ENCODE data around the gene NLRP6. TPM values are rescaled to one million over a fixed set of nuclear protein-coding genes. Genes with fewer than 3 reads are reported as not detected.

NLRP6 gene
- total RNA-seq: 2.5 and 2.7 TPM in 2 replicates
- total RNA-seq (2013): 1.3 TPM
- 0.92 and 1.4 TPM in 2 replicates for polyA plus RNA-seq
- 2.4 and 4.6 TPM in 2 replicates for polyA minus RNA-seq

DNA sequence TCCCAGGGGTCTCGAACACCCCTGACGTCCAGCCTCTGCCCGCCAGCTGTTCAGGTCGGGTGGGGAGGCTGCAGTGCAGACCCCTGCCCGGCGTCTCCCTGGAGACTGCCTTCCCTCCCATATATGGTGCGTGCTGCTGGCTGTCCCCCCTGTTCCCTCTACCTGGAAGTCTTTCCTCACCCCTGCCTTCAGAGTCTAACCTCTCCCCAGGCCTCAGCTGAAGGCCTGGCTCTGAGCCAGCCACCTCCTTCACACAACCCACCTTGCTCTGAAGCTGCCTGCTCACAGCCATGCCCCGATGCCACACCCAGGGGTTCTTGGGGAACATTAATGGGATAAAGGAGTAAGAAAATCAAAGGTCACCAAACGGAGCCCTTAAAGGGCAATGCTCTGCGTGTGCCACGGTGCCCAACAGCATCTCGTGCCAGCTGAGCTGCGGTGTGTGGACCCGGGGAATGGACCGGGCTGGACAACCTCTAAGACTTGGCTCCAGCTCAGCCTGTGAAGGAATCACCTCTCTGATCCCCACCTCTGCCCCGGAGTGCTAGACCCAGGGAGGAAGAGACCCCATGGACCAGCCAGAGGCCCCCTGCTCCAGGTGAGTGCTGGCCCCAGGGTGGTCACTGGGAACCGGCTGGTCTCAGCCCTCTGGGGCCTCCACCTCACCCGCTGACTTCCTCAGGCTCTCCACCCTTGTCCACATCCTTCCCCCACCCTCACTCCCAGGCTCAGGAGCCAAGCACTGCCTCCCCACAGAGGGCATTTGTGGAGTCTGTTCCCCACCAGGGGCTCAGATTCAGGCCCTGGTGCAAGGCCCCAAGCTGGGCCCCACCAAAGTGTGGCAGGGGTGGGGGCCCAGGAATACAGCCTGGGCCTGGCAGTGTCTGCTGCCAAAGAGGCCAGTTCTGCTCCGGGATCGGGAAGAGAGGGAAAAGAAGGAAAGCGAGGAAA is at the start of gene NLRP6:
Gene NLRP6, plus strand, starts transcription at position 407 of the 951 bp plus-strand sequence. Its CDS starts 163 bp downstream, at position 570.
- H3K4me1 ChIP-seq (ENCODE audit: control insufficient read depth in 2 of 2, insufficient read depth in 2 of 2, low read length in 2 of 2): peaks cover 41 to 44% of the 10 kb centered on the region in 2 donors
- peaks cover 0 to 17% (median 0%) of the 10 kb centered on the region in 3 donors for H3K9me3 ChIP-seq (ENCODE audit: control extremely low read depth in 1 of 3, control insufficient read depth in 2 of 3, insufficient read depth in 1 of 3, low read length in 2 of 3)
- POLR2A ChIA-PET: interaction anchor here (1.0 to 1.8 kb wide), 3 partner anchors 8 to 11 kb away, joined by 3 to 19 read pairs (median 9); partner anchors contain the start of gene PGGHG
- Mint-ChIP-seq H3K9me3 (ENCODE audit: insufficient read depth) (peaks cover 2% of the 10 kb centered on the region), H3K27ac (peak within 1 kb of the TSS; percentile 56), H3K4me3 (peak within 1 kb of the TSS; percentile 71), H3K4me1 (peaks cover 43% of the 10 kb centered on the region), H3K27me3 (peaks cover 19% of the 10 kb centered on the region)
- peaks cover 5% of the 10 kb centered on the region for H4K20me1 ChIP-seq (ENCODE audit: control insufficient read depth, insufficient read depth, low read length, poor library complexity, severe bottlenecking)
- no peak within 1 kb of the TSS for H3K27ac ChIP-seq (ENCODE audit: low read length in 2 of 2)
- WGBS (ENCODE audit: insufficient coverage): 92% methylated on average over 20 of the region's 21 CpGs
- H3K4me2 ChIP-seq (replicated peaks; ENCODE audit: low read depth, low read length, poor library complexity, severe bottlenecking): peak within 1 kb of the TSS; percentile 85
- H3K27me3 ChIP-seq (replicated peaks in 1 of 4; ENCODE audit: control extremely low read depth in 1 of 4, control insufficient read depth in 3 of 4, insufficient read depth in 4 of 4, low read length in 3 of 4): peaks cover 0 to 34% (median 17%) of the 10 kb centered on the region in 4 experiments
- intact Hi-C loops (cut with micrococcal nuclease): no loop called here
- TF ChIP-seq EZH2 (IDR thresholded peaks at IDR 0.05; ENCODE audit: borderline replicate concordance, insufficient read depth, low read depth, low read length, poor library complexity, severe bottlenecking): no peak
- TF ChIP-seq, protein P1, sequence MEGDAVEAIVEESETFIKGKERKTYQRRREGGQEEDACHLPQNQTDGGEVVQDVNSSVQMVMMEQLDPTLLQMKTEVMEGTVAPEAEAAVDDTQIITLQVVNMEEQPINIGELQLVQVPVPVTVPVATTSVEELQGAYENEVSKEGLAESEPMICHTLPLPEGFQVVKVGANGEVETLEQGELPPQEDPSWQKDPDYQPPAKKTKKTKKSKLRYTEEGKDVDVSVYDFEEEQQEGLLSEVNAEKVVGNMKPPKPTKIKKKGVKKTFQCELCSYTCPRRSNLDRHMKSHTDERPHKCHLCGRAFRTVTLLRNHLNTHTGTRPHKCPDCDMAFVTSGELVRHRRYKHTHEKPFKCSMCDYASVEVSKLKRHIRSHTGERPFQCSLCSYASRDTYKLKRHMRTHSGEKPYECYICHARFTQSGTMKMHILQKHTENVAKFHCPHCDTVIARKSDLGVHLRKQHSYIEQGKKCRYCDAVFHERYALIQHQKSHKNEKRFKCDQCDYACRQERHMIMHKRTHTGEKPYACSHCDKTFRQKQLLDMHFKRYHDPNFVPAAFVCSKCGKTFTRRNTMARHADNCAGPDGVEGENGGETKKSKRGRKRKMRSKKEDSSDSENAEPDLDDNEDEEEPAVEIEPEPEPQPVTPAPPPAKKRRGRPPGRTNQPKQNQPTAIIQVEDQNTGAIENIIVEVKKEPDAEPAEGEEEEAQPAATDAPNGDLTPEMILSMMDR (IDR thresholded peaks at IDR 0.05): no peak
- DNase-seq (no peak), ATAC-seq (ENCODE audit: low read depth) (no peak)
- H3K4me3 ChIP-seq (ENCODE audit: control extremely low read depth in 1 of 5, extremely low read depth in 1 of 5, insufficient read depth in 1 of 5, low read depth in 2 of 5, low read length in 4 of 5): peak within 1 kb of the TSS in 3 of 5 experiments; percentile 41 to 57 (median 49)
- H3K79me2 ChIP-seq (ENCODE audit: control insufficient read depth, insufficient read depth, low read length): no peaks in the 10 kb centered on the region
- H3K36me3 ChIP-seq (replicated peaks in 1 of 2; ENCODE audit: control extremely low read depth in 1 of 2, control insufficient read depth in 1 of 2, extremely low read depth in 1 of 2, insufficient read depth in 2 of 2, low read length in 1 of 2): no peaks in the 10 kb centered on the region
- H2AFZ ChIP-seq (ENCODE audit: insufficient read depth, low read depth, low read length, poor library complexity, severe bottlenecking): peak within 1 kb of the TSS; percentile 66
- CTCF ChIA-PET: interaction anchor here (1.5 to 3.9 kb wide), 3 partner anchors 10 to 41 kb away, joined by 3 to 34 read pairs (median 17); no protein-coding TSS in a partner anchor
- H3K9ac ChIP-seq (ENCODE audit: low read length): peak within 1 kb of the TSS; percentile 56

Measured in B cell (primary cell).